Measurements from ENCODE around the gene CTNND2.

- TF ChIP-seq CTCF (conservative IDR thresholded peaks at IDR 0.05) (no peak), ZFX (IDR thresholded peaks at IDR 0.05) (no peak)
Observed at GRCh38 chr5:11047030-11047429, 857.2 kb downstream of the CTNND2 start.

All from C4-2B (cell line).